ENCODE measurements around the gene ACVRL1. TPM values are rescaled to one million over a fixed set of nuclear protein-coding genes. Genes with fewer than 3 reads are reported as not detected.

Gene ACVRL1
- total and polyA plus RNA-seq, 2 donors (not counting 1 experiment from before 2014, with no cell fraction given) = not detected

DNA sequence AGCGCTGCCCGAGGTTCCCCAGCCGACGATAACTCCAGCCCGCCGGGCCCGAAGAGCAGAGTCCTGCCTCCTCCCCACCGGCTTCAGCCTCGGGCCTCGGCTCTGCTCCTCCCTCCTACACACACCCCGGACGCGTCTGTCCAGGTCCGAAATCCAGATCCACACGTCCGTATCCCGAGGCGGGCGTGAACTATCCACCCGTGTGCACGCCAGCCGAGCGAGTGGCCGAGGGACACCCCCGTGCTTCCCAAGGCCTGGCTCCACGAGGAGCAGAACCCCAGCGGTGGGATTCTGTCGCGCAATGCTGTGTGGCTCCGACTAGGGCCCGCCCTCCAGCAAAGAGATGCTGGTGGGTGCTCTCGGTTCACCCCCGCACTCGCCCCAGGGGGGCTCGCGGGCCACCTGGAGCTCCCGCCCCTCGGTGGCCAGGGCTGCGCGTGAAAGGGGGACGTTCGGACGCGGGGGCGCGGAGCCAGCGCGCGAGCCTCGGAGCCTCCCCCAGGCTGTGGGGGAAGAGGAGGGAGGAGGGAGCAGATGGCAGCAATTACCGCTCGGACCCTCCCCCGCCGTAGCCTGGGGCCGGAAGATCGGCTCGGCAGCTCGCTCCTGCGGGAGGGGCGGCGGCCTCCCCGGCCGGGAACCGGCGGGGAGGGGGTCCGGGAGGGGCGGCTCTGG lies 38.3 kb upstream of the ACVRL1 start:
- CTCF ChIA-PET = interaction anchor here (0.6 kb wide), 1 partner anchor 198 kb away, joined by 3 read pairs; no protein-coding TSS in a partner anchor
- whole genome bisulfite sequencing (ENCODE audit: insufficient coverage) = 14% methylated on average over 67 of the region's 67 CpGs
- intact Hi-C loops (cut with micrococcal nuclease) = no loop called here
- Mint-ChIP-seq H3K4me1 (peaks cover 23% of the 10 kb centered on the region), H3K27me3 (peaks cover 56% of the 10 kb centered on the region), H3K27ac (no peak overlapping the region), H3K4me3 (peak overlapping the region; percentile 52), H3K9me3 (ENCODE audit: insufficient read depth) (no peaks in the 10 kb centered on the region)
- peak overlapping the region; percentile 50 for H3K9ac ChIP-seq (ENCODE audit: low read length)
- no peaks in the 10 kb centered on the region for H4K20me1 ChIP-seq (ENCODE audit: control insufficient read depth, insufficient read depth, low read length, poor library complexity, severe bottlenecking)
- H3K79me2 ChIP-seq (ENCODE audit: control insufficient read depth, insufficient read depth, low read length) = no peaks in the 10 kb centered on the region
- peak overlapping the region; percentile 76 for H3K4me2 ChIP-seq (replicated peaks; ENCODE audit: low read depth, low read length, poor library complexity, severe bottlenecking)
- DNase-seq (peak; percentile 23), ATAC-seq (ENCODE audit: low read depth) (no peak)
- H3K9me3 ChIP-seq (ENCODE audit: control extremely low read depth in 1 of 3, control insufficient read depth in 2 of 3, insufficient read depth in 1 of 3, low read length in 2 of 3) = peaks cover 0 to 8% (median 0%) of the 10 kb centered on the region in 3 donors
- peak overlapping the region in 4 of 5 experiments; percentile 4 to 29 (median 24) for H3K4me3 ChIP-seq (ENCODE audit: control extremely low read depth in 1 of 5, extremely low read depth in 1 of 5, insufficient read depth in 1 of 5, low read depth in 2 of 5, low read length in 4 of 5)
- peaks cover 24 to 41% of the 10 kb centered on the region in 2 donors for H3K4me1 ChIP-seq (ENCODE audit: control insufficient read depth in 2 of 2, insufficient read depth in 2 of 2, low read length in 2 of 2)
- peaks cover 0 to 81% (median 41%) of the 10 kb centered on the region in 4 experiments for H3K27me3 ChIP-seq (replicated peaks in 1 of 4; ENCODE audit: control extremely low read depth in 1 of 4, control insufficient read depth in 3 of 4, insufficient read depth in 4 of 4, low read length in 3 of 4)
- no peaks in the 10 kb centered on the region for H3K36me3 ChIP-seq (replicated peaks in 1 of 2; ENCODE audit: control extremely low read depth in 1 of 2, control insufficient read depth in 1 of 2, extremely low read depth in 1 of 2, insufficient read depth in 2 of 2, low read length in 1 of 2)
- TF ChIP-seq CTCF (IDR thresholded peaks at IDR 0.05) = no peak
- TF ChIP-seq EZH2 (IDR thresholded peaks at IDR 0.05; ENCODE audit: borderline replicate concordance, insufficient read depth, low read depth, low read length, poor library complexity, severe bottlenecking) = no peak
- H2AFZ ChIP-seq (ENCODE audit: insufficient read depth, low read depth, low read length, poor library complexity, severe bottlenecking) = peak overlapping the region; percentile 54
- POLR2A ChIA-PET = no interaction called here
- no peak overlapping the region for H3K27ac ChIP-seq (ENCODE audit: low read length in 2 of 2)

DNA sequence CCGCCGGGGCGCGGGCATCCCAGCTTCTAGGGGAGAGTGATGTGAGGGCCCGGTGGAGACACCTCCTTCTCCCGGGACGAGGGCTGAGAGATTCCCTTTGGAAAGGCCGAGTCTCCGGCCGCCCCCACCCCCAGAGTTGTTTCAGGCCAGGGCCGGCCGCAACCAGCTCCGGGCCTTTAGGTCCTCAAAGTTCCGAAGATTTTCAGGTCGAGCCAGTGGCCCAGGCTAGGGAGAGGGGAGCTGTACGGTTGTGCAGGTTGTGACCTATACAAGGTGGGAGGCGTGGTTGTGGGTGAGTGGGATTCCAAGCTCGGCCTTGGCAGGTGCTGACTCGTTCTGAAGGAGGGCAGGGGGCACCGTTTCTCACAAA lies 37.8 kb upstream of the ACVRL1 start:
- Mint-ChIP-seq H3K9me3 (ENCODE audit: insufficient read depth) (no peaks in the 10 kb centered on the region), H3K27ac (no peak overlapping the region), H3K4me1 (peaks cover 21% of the 10 kb centered on the region), H3K4me3 (no peak overlapping the region), H3K27me3 (peaks cover 56% of the 10 kb centered on the region)
- Histone ChIP-seq H4K20me1 (ENCODE audit: control insufficient read depth, insufficient read depth, low read length, poor library complexity, severe bottlenecking) (no peaks in the 10 kb centered on the region), H2AFZ (ENCODE audit: insufficient read depth, low read depth, low read length, poor library complexity, severe bottlenecking) (peak overlapping the region; percentile 54), H3K27me3 (replicated peaks in 1 of 4; ENCODE audit: control extremely low read depth in 1 of 4, control insufficient read depth in 3 of 4, insufficient read depth in 4 of 4, low read length in 3 of 4) (peaks cover 0 to 76% (median 38%) of the 10 kb centered on the region in 4 experiments), H3K4me1 (ENCODE audit: control insufficient read depth in 2 of 2, insufficient read depth in 2 of 2, low read length in 2 of 2) (peaks cover 19 to 36% of the 10 kb centered on the region in 2 donors), H3K79me2 (ENCODE audit: control insufficient read depth, insufficient read depth, low read length) (no peaks in the 10 kb centered on the region), H3K9me3 (ENCODE audit: control extremely low read depth in 1 of 3, control insufficient read depth in 2 of 3, insufficient read depth in 1 of 3, low read length in 2 of 3) (peaks cover 0 to 3% (median 0%) of the 10 kb centered on the region in 3 donors), H3K4me2 (replicated peaks; ENCODE audit: low read depth, low read length, poor library complexity, severe bottlenecking) (peak overlapping the region; percentile 76), H3K36me3 (replicated peaks in 1 of 2; ENCODE audit: control extremely low read depth in 1 of 2, control insufficient read depth in 1 of 2, extremely low read depth in 1 of 2, insufficient read depth in 2 of 2, low read length in 1 of 2) (no peaks in the 10 kb centered on the region), H3K27ac (ENCODE audit: low read length in 2 of 2) (no peak overlapping the region), H3K4me3 (ENCODE audit: control extremely low read depth in 1 of 5, extremely low read depth in 1 of 5, insufficient read depth in 1 of 5, low read depth in 2 of 5, low read length in 4 of 5) (peak overlapping the region in 1 of 5 experiments; percentile 28), H3K9ac (ENCODE audit: low read length) (peak overlapping the region; percentile 50)
- intact Hi-C loops (cut with micrococcal nuclease) = no loop called here
- ChIA-PET POLR2A (no interaction called here), CTCF (interaction anchor here (0.7 kb wide), 1 partner anchor 68 kb away, joined by 3 read pairs; no protein-coding TSS in a partner anchor)
- TF ChIP-seq EZH2 (IDR thresholded peaks at IDR 0.05; ENCODE audit: borderline replicate concordance, insufficient read depth, low read depth, low read length, poor library complexity, severe bottlenecking) (no peak), CTCF (IDR thresholded peaks at IDR 0.05) (no peak)
- DNase-seq (peak; percentile 7), ATAC-seq (ENCODE audit: low read depth) (no peak)
- WGBS (ENCODE audit: insufficient coverage) = 45% methylated on average over 20 of the region's 20 CpGs

Measured in B cell (primary cell).